ENCODE results near the gene SETD1A.
"Not testable (repeated sequence)": the region's sequence is repeated elsewhere in the genome, so short reads cannot be mapped to it uniquely, and the experiment has no call there.

SETD1A gene

DNA sequence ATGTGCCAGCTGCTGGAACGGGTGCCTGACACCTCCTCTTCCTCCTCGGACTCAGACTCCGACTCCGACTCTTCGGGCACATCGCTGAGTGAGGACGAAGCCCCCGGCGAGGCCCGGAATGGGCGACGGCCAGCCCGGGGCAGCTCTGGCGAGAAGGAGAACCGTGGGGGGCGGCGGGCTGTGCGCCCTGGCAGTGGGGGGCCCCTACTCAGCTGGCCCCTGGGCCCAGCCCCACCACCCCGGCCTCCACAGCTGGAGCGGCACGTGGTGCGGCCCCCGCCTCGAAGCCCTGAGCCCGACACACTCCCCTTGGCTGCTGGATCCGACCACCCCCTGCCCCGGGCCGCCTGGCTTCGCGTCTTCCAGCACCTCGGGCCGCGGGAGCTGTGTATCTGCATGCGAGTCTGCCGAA, 27.4 kb upstream of the SETD1A start:
- no peak for DNase-seq

DNA sequence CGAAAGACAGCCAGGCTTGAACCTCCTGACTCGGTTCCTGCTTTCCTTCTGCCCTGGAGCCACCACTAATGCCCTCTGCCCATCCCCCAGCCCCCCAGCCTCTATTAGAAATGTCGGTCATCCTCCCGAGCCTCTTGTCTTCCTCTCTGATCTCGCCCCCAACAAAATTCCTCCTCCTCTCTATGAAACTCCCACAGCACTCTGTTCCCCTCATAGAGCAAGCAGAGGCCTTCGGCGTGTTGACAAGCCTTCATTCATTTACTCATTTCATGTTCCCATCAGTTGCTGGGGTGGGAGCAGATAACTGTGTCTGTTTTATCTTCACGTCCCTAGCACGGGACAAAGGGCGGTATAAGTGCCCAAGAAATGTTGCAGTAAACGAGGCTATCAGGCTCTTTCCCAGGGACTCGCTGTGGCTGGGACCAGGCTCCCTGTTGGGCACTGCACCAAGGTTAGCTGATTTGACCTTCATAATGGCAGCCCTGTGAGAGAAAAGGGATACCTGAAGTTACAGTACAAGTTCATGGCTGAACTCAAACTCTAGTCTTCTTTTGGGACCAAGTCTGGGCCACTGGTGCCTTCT, 26.4 kb upstream of the SETD1A start:
- no peak for DNase-seq

DNA sequence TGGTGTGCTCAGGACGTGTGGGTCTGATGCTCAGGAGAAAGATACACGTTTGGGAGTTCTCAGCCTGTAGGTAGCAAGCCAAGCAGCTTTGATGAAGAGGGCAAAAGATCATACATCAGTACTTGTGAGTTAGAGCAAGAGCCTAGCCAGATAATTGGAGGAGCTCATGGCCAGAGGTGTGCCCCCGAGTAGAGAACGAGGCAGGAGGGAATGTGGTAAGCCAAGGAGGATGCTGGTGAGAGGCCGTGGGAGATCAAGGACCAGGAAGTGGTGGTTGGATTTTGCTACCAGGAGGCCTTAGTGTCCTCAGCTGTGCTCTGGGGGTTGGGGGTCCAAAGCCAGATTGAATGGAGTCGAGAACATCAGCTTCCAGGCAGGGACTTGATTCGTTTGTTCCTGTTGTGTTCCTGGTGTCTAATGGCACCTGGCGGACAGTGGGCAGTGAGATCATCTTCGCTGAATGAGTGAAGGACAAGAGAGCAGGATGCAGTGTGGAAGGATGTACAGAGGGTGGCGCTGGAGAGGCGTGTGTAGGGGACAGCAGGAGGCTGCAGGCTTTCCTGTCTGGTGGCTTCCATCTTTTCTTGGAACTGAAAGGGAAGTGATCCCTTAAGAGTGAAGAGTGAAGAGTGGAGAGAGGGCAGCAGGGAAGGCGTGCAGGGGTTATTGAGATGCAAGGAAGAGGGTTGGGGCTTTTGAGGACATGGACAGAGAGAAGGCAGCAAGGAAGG, 22.6 kb upstream of the SETD1A start:
- peak; percentile 50 for DNase-seq

- DNase-seq = no peak
Measured at GRCh38 chr16:30937692-30938091, 19.9 kb upstream of the SETD1A start.

GRCh38 chr16:30939571-30939970, 18.0 kb upstream of the SETD1A start:
- DNase-seq = not testable (repeated sequence)

- peak; percentile 63 for DNase-seq
Measured at GRCh38 chr16:30941600-30942425, 15.7 kb upstream of the SETD1A start.

- DNase-seq = no peak
Measured at GRCh38 chr16:30942426-30942806, 15.1 kb upstream of the SETD1A start.

DNA sequence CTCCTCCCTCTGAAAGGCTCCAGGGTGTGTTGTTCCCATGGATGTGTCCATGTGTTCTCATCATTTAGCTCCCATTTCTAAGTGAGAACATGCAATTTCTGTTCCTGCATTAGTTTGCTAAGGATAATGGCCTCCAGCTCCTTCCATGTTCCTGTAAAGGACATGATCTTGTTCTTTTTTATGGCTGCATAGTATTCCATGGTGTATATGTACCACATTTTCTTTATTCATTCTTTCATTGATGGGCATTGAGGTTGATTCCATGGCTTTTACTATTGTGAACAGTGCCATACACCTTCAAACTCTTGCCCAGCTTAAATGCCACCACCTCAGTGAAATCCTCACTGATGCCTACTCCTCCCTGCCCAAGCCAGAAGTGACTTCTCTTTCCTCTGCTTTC, 13.2 kb upstream of the SETD1A start:
- DNase-seq = no peak

- no peak for DNase-seq
Measured at GRCh38 chr16:30946671-30947540, 10.6 kb upstream of the SETD1A start.

- no peak for DNase-seq
Measured at GRCh38 chr16:30947541-30947858, 10.1 kb upstream of the SETD1A start.

DNA sequence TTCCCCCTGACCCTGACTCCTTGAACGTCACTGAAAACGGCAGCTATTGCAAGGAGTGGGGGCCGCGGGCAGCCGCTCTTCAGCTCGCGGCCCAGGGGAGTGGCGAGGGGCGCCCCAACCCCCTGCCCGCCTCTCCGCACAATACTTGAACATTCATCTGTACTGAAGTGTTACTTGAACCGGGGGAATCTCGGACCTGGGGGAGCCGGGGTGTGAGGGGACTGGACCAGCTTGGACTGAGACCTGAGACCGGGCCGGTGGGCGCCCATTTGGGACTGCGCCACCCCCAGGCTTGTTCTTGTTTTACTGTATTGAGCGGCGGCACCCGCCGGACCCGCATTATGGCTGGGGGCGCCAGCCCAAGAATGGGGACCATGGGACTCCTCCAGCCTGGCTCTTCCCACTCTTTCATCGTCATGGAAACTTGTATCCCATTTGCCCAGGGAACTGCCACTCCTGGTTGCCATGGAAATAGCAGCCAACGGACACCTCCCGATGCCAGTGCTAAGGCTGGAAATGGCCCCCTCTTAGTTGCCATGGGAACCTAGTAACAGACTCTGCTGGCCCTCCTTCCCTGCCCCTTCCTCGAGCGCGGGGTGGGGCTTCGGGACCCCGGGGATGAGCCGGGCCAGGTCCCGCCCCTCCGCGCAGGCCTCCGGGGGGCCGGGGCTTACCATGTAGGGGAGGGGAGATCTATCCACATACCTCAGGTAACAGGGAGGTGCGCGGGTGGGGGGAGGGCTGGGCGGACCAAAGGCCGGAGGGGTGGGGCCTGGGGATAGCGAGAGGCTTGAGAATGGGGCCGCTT, 9.5 kb upstream of the SETD1A start:
- peak; percentile 30 for DNase-seq

DNA sequence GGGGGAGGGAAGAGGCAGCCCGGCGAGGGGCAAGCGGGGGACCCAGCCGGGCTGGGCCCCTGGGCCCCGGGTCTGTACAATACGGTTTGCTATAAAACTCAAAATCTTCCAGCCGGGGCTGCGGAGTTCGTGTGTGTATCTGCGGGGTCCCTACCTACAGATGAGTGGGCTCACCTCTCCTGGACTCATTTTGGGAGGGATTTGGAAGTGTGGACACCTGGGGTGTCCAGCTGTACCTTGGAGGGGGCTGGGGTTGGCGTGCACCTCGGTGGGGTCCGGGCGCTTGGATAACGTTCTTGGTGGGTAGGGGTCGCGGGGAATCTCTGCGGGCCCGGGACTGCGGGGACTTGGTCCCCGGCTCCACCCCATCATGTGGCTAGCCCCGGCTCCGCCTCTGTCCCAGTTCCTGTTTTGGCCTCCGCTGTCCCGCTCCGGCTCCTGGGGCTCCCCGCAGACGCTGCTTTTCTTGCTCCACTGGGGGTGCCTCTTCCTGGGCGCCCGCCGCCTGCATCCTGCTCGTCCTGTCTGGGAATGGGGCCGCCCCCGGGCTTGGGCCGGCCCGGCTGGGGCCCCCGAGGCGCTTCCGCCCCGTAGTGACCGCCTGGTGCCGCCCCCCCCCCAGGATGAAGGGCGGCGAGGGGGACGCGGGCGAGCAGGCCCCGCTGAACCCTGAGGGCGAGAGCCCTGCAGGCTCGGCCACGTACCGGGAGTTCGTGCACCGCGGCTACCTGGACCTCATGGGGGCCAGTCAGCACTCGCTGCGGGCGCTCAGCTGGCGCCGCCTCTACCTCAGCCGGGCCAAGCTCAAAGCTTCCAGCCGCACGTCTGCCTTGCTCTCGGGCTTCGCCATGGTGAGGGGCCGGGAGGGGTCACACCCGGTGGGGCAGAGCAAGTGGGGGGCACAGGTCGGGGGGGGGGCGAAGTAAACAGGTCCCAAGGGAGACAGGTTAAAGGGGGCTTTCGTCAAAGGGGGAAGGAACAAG, 8.6 kb upstream of the SETD1A start, which contains the start of gene ORAI3:
Gene ORAI3 (plus strand): TSS at position 402 of the 983 bp plus-strand sequence. CDS start 222 bp downstream, at position 624.
- no peak for DNase-seq

GRCh38 chr16:30949650-30950515, 7.7 kb upstream of the SETD1A start:
- DNase-seq = no peak

DNA sequence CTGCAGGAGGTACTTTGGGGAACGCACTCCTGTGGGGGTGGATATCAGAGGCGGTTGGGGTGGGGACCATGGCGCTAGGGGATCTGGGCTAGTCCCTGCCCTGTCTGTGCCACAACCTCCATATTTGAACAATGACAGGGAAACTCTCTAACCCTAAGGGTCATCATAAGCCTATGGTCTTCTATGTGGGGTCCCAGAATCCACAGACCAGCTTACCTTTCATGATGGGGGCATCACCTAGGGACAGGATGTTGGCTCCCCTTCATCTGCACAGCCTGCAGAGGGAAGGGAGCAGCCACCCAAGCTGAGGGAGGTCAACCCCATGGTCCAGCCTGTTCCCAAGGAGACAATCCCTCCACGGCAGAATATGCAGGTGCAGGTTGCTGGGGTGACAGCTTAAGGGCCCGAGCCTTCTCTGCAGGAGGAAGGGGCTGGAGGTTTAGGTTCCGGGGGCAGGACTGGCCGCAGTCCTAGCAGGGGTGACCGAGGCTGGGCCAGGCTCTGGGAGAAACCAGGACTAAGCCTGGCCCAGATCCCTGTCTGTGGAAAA, 7.0 kb upstream of the SETD1A start:
- DNase-seq = no peak

GRCh38 chr16:30951193-30951592, 6.4 kb upstream of the SETD1A start:
- no peak for DNase-seq

DNA sequence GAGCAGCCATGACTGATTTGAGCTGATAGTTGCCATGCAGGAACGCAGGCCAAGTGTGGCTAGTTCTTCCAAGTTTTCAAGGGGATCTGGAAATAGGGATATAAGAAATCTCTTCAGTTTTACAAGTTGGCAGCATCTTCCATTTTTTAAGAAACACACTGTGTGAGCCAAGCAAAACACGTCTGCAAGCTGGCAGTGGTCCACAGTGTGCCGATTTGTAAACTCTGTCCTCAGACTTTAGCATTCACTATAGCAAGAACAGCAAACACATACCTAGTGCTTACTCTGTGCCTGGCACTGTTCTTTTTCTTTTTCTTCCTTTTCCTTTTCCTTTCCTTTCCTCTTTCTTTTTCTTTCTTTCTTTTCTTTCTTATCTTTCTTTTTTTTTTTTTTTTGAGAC, 5.8 kb upstream of the SETD1A start:
- no peak for DNase-seq

DNA sequence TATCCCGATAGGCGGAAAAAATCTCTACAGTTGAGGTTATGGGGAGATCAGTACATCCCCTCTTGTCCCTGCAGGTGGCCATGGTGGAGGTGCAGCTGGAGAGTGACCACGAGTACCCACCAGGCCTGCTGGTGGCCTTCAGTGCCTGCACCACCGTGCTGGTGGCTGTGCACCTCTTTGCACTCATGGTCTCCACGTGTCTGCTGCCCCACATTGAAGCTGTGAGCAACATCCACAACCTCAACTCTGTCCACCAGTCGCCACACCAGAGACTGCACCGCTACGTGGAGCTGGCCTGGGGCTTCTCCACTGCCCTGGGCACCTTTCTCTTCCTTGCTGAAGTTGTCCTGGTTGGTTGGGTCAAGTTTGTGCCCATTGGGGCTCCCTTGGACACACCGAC, 4.4 kb upstream of the SETD1A start:
- no peak for DNase-seq

DNA sequence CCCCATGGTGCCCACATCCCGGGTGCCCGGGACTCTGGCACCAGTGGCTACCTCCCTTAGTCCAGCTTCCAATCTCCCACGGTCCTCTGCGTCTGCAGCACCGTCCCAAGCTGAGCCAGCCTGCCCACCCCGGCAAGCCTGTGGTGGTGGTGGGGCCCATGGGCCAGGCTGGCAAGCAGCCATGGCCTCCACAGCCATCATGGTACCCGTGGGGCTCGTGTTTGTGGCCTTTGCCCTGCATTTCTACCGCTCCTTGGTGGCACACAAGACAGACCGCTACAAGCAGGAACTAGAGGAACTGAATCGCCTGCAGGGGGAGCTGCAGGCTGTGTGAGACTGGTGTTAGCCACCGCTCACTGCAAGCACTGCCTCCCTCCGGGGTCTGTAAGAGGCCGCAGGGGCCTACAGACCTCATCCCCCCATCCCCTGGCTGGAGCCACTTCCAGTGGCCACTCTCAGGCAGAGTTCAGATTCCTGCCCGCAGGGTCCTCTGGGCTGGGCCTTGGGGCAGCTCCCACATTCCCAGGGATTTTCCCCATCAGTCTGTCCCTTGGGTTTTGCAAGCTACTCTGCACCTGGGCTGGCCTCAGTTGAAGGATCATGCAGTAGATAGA, 3.9 kb upstream of the SETD1A start:
- DNase-seq = peak; percentile 58

DNA sequence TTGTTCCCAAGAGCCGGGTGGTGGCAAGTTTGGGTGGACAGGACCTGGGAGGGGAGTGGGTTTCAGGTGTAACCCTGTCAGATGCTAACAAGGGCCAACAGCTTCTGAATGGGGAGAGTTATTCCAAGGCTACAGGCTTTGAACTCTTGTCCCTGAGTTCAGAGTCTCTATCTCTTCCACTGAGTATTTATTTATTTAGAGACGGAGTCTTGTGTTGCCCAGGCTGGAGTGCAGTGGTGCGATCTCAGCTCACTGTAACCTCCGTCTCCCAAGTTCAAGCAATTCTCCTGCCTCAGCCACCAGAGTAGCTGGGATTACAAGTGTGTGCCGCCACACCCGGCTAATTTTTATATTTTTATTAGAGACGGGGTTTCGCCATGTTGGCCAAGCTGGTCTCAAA, 2.6 kb upstream of the SETD1A start:
- DNase-seq = no peak

Data from NCI-H2029 (cell line).